ENCODE data around the gene ZSWIM6.

- TF ChIP-seq CTCF (conservative IDR thresholded peaks at IDR 0.05 in 1 of 2, IDR thresholded peaks at IDR 0.05 in 1 of 2; ENCODE audit: extremely low read depth in 1 of 2, insufficient read depth in 1 of 2, low read depth in 1 of 2, low read length in 2 of 2) (no peak), EZH2 (IDR thresholded peaks at IDR 0.05; ENCODE audit: borderline replicate concordance, low read length) (no peak)
Observed at GRCh38 chr5:61595426-61595825, 263.4 kb downstream of the ZSWIM6 start.

Measured in mammary epithelial cell (primary cell).